HFF-Myc (cell line): ENCODE measurements around the gene TEX2.

Source experiments
- DNase-seq: peaks from one replicate; pipeline ENCODE4 v3.0.0-alpha.2; 2011; ENCODE audit warnings: low read depth; ENCODE audit errors: extremely low read depth
- H3K4me3 ChIP-seq: replicated peaks from 2 replicates; pipeline ENCODE4 v1.5.1; 2011; ENCODE audit warnings: low read depth, mild to moderate bottlenecking, control low read depth, low read length
- TF ChIP-seq, protein P1 (sequence below): IDR thresholded peaks from 2 replicates; pipeline ENCODE4 v1.5.1; 2012; ENCODE audit warnings: mild to moderate bottlenecking, low read depth, low read length, control low read depth; ENCODE audit errors: missing control alignments

TEX2 gene

DNA sequence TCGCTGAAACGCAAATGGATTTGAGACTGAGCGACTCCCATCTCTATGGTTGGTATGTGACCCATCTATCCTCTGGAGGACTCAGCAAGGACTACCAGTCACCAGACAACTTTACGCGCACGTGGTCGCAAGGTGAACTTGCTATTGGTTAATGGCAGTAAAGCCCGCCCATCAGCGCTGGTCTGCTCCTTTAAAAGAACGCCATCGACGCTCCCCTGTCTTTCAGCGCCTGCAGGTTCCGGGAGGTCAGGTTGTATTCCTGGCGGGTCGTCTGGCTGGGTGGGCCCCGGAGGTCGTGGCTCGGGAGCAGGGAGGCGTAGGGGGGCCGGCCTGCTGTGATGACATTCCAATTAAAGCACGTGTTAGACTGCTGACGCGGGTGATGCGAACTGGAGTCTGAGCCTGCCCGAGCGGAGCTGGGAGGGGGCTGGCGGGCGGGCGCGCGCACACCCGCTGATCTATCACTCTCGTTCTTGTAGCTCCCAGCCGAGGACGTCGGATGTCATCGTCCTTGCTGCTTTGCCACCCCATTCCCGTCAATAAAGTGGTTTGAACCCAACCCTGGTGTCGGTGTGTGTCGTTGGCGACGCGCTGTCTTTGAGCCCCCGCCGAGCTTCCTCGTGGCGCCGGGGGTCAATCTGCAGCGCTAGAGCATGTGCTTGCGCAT, 117.2 kb downstream of the TEX2 start:
- H3K4me3 ChIP-seq, result peak overlapping the region; percentile 83
- TF ChIP-seq, protein P1, sequence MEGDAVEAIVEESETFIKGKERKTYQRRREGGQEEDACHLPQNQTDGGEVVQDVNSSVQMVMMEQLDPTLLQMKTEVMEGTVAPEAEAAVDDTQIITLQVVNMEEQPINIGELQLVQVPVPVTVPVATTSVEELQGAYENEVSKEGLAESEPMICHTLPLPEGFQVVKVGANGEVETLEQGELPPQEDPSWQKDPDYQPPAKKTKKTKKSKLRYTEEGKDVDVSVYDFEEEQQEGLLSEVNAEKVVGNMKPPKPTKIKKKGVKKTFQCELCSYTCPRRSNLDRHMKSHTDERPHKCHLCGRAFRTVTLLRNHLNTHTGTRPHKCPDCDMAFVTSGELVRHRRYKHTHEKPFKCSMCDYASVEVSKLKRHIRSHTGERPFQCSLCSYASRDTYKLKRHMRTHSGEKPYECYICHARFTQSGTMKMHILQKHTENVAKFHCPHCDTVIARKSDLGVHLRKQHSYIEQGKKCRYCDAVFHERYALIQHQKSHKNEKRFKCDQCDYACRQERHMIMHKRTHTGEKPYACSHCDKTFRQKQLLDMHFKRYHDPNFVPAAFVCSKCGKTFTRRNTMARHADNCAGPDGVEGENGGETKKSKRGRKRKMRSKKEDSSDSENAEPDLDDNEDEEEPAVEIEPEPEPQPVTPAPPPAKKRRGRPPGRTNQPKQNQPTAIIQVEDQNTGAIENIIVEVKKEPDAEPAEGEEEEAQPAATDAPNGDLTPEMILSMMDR, result no peak
- peak; percentile 100 for DNase-seq

DNA sequence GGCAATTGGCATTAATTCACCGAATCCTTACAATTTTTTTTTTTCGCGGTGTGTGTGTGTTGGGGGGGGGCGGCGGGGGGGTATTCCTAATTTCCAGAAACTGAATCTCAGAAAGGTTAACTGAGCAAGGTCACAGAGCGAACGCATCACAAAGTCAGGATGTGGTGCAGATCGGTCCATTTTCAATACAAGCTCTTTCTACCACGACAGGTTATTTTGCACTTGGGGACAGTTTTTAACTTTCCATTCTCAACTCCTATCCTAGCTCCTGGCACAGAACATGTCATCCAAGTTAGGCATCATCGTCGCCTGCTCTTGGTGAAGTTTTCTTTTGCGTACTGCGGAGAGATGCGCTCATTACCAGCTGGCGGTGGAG, 117.7 kb downstream of the TEX2 start:
- no peak for DNase-seq
- H3K4me3 ChIP-seq, result peak overlapping the region; percentile 83
- TF ChIP-seq, protein P1, result no peak

GRCh38 chr17:64139542-64139941, 123.5 kb downstream of the TEX2 start:
- H3K4me3 ChIP-seq, result no peak overlapping the region
- TF ChIP-seq, protein P1, result no peak
- no peak for DNase-seq

GRCh38 chr17:64138441-64138840, 124.6 kb downstream of the TEX2 start:
- no peak overlapping the region for H3K4me3 ChIP-seq
- TF ChIP-seq, protein P1, result no peak
- DNase-seq, result no peak

GRCh38 chr17:64135000-64135399, 128.1 kb downstream of the TEX2 start:
- H3K4me3 ChIP-seq, result no peak overlapping the region
- TF ChIP-seq, protein P1, result no peak
- DNase-seq, result no peak

- TF ChIP-seq, protein P1, result no peak
- no peak for DNase-seq
- H3K4me3 ChIP-seq, result no peak overlapping the region
Measured at GRCh38 chr17:64134216-64134970, 128.7 kb downstream of the TEX2 start.
